ENCODE data around the gene CELF5.
"Not testable (repeated sequence)": the region's sequence is repeated elsewhere in the genome, so short reads cannot be mapped to it uniquely, and the experiment has no call there.

Gene CELF5

GRCh38 chr19:3330047-3330446 is 105.6 kb downstream of the CELF5 start:
- DNase-seq, result no peak

- DNase-seq, result not testable (repeated sequence)
Observed at GRCh38 chr19:3332232-3332631, 107.8 kb downstream of the CELF5 start.

- no peak for DNase-seq
Observed at GRCh38 chr19:3333020-3333583, 108.6 kb downstream of the CELF5 start.

GRCh38 chr19:3333662-3334061 is 109.2 kb downstream of the CELF5 start:
- no peak for DNase-seq

- DNase-seq, result not testable (repeated sequence)
Observed at GRCh38 chr19:3334749-3335430, 110.4 kb downstream of the CELF5 start.

DNA sequence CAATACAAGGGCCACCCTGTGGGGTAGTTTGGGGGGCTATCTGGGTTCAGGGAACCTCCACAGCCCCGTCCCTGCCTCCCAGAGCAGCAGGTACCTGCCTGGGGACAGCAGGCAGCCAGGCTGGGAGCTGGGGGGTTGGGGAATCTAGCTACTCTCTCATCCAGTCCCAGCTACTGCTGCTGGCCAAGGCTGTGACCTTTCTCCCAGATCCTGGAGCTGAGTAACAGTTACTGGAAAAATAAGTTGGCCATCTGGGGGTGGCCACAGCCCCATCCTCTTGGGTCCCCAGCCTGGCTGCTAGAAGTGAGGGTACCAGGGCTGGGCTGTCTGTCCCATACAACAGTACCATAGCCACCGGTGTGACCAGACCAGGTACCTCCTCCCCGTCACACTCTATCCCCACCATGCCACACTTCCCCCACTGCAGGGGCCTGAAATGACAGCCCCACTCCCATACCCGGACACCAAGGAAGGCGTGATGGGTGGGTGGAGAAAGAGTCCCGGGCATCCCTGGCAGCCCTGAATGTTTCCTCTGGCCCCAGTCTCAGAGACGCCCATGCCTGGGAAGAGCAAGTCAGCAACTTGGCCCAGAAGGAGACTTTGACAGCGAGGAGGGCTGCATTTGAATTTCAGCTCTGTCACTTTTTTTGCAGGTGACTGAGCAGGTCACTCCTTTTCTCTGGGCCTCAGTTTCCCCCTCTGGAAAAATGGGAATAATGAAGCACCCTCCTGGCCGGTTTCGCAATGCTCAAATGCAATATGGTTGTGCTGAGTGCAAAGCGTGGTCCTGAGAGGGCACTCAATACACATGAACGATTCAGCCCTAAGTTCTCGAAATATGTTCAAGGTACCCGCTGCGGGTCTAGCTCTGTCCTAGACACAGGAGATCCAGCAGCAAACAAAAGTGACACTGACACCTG is 111.2 kb downstream of the CELF5 start:
- DNase-seq, result no peak

DNA sequence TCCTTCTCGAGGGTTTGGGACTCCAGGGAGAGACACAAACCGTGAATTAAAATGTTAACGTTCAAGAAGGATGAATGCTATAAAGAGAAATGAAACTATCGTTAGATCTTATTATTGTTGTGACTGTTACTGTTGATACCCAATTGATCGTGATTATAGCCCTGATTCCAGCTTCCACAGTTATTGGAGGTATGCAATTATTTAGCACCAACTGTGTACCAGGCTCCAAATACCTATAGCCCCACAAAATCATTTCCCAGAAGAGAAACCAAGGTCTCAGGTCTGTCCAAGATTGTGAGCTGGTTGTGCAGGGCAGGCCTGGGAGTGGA is 111.9 kb downstream of the CELF5 start:
- no peak for DNase-seq

DNA sequence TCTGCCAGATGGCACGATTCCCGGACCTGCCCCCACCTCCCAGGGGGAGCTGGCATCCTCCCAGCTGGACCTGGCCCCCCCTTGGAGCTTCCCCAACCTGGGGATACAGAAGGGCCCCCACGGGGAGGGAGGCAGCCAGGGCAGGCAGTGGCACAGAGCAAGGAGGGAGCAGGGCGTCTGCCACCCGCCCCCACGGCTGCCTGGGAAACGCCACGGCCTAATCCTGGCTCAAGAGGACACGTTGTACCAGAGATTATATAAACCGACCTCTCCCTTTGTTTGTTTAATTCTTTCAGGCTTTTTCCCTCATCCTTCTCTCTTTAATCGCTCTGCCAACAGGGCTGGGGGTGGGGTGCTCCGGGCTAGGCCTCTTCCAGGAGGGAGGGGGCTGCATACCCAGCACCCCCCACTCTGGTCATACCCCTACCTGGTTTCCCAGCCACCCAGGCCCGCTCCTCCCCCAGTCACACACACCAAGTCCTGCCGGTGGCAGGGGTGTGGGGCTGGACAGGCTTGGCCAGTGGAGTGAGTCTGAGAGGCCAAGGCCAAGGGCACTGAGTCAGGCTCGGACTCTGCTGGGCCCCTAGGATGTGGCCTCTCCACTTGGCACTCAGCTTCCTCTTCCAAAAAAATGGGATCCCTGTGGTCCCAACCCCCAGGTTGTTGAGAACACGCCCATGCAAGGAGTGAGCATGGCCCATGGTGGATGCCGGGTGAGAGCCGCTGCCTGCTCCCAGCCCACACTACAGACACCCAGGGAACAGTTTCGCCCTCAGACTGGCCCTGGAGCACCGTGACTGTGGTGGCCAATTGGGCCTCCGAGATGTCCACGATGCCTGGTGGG is 112.4 kb downstream of the CELF5 start:
- DNase-seq, result no peak

DNA sequence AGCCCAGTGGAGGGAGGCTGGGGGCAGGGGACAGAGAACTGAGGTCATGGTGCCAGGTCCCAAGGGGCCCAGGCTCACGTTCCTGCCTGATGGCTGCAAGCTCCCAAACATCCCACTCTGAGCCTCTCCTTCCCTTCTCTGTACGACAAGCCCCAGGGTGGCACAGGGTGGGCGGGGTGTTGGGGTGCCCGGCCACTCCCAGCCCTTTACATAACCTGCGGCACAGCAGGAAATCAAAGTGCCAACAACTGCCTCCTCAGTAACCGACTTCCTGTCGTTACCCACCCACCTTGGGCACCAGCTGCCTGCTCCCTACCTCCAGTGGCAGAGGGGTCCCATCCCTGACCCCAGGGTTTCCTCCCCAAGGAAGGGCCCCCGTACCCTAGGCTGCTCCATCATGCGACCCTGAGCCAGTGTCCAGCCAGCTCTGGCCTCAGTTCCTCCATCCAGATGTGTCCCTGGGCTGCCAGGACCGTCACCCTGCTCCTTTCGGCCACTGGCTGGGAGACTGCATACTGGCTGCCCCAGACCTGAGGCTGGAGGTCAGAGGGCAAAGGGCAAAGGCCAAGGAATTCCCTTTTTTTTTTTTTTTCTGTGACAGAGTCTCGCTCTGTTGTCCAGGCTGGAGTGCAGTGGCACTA is 114.2 kb downstream of the CELF5 start:
- peak; percentile 80 for DNase-seq

GRCh38 chr19:3340340-3340739 is 115.9 kb downstream of the CELF5 start:
- DNase-seq, result no peak

GRCh38 chr19:3342246-3342645 is 117.8 kb downstream of the CELF5 start:
- no peak for DNase-seq

- not testable (repeated sequence) for DNase-seq
Observed at GRCh38 chr19:3342962-3343361, 118.5 kb downstream of the CELF5 start.

DNA sequence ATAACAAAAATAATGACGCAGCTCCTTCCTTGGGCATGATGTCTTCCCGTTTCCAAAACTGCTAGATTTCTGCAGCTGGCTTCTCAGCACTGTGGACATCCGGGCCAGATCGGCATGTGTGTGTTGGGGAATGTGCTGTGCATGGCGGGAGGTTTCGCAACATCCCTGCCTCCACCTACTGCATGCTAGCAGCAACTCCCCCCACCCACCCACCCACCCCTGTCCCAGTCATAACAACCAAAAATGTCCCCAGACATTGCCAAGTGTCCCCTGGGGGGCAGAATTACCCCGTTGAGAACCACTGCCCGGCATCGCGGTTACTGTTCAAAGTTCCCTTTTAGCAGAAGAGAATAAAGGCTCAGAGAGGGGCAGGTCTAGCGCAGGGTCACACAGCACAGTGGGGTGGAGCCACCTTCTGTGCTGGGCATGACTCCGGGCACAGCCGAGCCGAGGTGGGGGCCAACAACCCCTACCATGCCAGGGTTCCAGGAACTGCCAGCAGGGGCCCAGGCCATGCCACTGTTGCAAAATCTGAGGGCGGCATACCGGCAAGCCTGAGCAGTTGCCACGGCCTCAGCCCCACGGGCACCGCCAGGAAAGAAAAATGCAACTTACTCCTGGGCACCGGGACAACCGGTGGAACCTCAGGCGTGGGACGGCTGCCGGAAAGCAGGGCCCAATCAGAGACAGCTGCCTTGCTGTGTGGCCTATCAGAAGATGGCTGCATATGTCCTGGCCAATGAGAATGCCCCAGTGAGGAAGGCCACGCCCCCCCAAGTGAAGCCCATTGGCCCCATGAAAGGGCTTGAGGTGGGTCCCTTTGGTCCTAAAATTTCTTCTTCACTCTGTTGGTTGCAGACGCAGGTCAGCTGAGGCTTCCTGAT is 119.4 kb downstream of the CELF5 start:
- peak; percentile 77 for DNase-seq

GRCh38 chr19:3344608-3345598 is 120.4 kb downstream of the CELF5 start:
- DNase-seq, result no peak

GRCh38 chr19:3345850-3346460 is 121.5 kb downstream of the CELF5 start:
- DNase-seq, result no peak
